H1 (cell line): ENCODE measurements around the gene KBTBD13. TPM values are rescaled to one million over a fixed set of nuclear protein-coding genes. Genes with fewer than 3 reads are reported as not detected.

Experiments
- CREB1 ChIP-seq: IDR thresholded peaks from 2 replicates; pipeline ENCODE4 v1.6.1; 2012; ENCODE audit warnings: inconsistent platforms
- SRF ChIP-seq: IDR thresholded peaks from 2 replicates; pipeline ENCODE4 v1.6.1; 2011; ENCODE audit warnings: mild to moderate bottlenecking, low read depth, low read length, moderate library complexity
- polyA plus RNA-seq, 7 experiments: library from polyadenylated mRNA; depleted of rRNA in 3 of 7; stranded (reverse) in 5 of 7; unstranded in 2 of 7; fragments of >200 nt in 5 of 7; fragments of 200-250 nt in 2 of 7; gene quantifications; 1 replicate in 5 of 7; 2 replicates in 1 of 7; 4 replicates in 1 of 7; pipeline versions ENCODE4 v1.2.1 to v1.2.3, GENCODE V29; 2011 to 2013; ENCODE audit warnings: missing spikeins in 2 of 7, mixed read lengths in 2 of 7
- total RNA-seq: library from RNA; stranded (reverse); fragmentation: NEBNext Ultra II Directional; extraction: Animal tissue kit (Norgen Biotek cat#: 25700); gene quantifications from 2 replicates; pipeline ENCODE4 v1.2.1, GENCODE V29; 2021
- TF ChIP-seq, protein P1 (sequence below): IDR thresholded peaks from 2 replicates; pipeline ENCODE4 v1.6.1; 2012; ENCODE audit warnings: low read length, inconsistent platforms

Gene KBTBD13
- total and polyA plus RNA-seq, 2 of the 8 experiments (the other 6 are each of a cell fraction or from before 2014, with no cell fraction given): not detected

DNA sequence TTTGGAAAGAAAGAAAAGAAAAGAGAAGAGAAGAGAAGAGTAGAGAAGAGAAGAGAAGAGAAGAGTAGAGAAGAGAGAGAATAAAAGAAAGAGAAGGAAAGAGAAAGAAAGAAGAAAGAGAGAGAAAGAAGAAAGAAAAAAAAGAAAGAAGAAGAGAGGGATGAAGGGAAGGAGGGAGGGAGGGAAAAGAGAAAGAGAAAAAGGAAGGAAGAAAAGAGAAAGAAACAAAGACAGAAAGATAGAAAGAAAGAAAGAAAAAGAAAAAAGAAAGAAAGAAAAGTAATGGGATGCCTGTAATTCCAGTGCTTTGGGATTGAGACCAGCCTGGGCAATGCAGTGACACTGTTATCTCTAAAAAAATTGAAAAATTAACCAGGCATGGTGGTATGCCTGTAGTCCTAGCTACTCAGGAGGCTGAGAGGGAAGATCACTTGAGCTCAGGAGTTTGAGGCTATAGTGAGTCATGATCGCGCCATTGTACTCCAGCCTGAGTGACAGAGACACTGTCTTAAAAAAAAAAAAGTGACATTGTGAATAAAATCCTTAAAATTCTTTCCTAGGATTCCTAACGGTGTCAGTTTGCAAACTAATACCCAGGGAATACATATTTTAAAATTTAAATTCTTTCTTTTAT, 10.4 kb upstream of the KBTBD13 start (continued):
- TF ChIP-seq, protein P1, sequence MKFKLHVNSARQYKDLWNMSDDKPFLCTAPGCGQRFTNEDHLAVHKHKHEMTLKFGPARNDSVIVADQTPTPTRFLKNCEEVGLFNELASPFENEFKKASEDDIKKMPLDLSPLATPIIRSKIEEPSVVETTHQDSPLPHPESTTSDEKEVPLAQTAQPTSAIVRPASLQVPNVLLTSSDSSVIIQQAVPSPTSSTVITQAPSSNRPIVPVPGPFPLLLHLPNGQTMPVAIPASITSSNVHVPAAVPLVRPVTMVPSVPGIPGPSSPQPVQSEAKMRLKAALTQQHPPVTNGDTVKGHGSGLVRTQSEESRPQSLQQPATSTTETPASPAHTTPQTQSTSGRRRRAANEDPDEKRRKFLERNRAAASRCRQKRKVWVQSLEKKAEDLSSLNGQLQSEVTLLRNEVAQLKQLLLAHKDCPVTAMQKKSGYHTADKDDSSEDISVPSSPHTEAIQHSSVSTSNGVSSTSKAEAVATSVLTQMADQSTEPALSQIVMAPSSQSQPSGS: no peak
- TF ChIP-seq CREB1 (no peak), SRF (no peak)
